Right kidney (tissue), 1 donor: ENCODE data around the gene PIP5K1B.
"Not testable (repeated sequence)": the region's sequence is repeated elsewhere in the genome, so short reads cannot be mapped to it uniquely, and the experiment has no call there.

Source experiments
- DNase-seq: peaks from one replicate; pipeline ENCODE4 v3.0.0-alpha.2; 2016

The PIP5K1B gene

DNA sequence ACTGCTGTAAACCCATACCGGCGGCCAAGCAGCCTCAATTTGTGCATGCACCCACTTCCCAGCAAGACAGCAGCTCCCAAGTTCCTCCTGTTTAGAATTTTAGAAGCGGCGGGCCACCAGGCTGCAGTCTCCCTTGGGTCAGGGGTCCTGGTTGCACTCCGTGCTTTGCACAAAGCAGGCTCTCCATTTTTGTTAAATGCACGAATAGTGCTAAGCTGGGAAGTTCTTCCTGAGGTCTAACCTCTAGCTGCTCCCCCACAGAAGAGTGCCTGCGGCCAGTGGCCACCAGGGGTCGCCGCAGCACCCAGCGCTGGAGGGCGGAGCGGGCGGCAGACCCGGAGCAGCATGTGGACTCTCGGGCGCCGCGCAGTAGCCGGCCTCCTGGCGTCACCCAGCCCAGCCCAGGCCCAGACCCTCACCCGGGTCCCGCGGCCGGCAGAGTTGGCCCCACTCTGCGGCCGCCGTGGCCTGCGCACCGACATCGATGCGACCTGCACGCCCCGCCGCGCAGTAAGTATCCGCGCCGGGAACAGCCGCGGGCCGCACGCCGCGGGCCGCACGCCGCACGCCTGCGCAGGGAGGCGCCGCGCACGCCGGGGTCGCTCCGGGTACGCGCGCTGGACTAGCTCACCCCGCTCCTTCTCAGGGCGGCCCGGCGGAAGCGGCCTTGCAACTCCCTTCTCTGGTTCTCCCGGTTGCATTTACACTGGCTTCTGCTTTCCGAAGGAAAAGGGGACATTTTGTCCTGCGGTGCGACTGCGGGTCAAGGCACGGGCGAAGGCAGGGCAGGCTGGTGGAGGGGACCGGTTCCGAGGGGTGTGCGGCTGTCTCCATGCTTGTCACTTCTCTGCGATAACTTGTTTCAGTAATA lies 330.6 kb downstream of the PIP5K1B start, which contains the start of gene FXN:
TSS of gene FXN (plus strand) at position 315 of the 871 bp plus-strand sequence. CDS start at position 346, 31 bp downstream.
- peak; percentile 99 for DNase-seq

DNA sequence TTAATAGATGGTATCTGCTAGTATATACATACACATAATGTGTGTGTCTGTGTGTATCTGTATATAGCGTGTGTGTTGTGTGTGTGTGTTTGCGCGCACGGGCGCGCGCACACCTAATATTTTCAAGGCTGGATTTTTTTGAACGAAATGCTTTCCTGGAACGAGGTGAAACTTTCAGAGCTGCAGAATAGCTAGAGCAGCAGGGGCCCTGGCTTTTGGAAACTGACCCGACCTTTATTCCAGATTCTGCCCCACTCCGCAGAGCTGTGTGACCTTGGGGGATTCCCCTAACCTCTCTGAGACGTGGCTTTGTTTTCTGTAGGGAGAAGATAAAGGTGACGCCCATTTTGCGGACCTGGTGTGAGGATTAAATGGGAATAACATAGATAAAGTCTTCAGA lies 331.3 kb downstream of the PIP5K1B start:
- DNase-seq, result no peak

GRCh38 chr9:69036799-69037198 lies 331.8 kb downstream of the PIP5K1B start:
- DNase-seq, result no peak

GRCh38 chr9:69040646-69041045 lies 335.6 kb downstream of the PIP5K1B start:
- DNase-seq, result no peak

DNA sequence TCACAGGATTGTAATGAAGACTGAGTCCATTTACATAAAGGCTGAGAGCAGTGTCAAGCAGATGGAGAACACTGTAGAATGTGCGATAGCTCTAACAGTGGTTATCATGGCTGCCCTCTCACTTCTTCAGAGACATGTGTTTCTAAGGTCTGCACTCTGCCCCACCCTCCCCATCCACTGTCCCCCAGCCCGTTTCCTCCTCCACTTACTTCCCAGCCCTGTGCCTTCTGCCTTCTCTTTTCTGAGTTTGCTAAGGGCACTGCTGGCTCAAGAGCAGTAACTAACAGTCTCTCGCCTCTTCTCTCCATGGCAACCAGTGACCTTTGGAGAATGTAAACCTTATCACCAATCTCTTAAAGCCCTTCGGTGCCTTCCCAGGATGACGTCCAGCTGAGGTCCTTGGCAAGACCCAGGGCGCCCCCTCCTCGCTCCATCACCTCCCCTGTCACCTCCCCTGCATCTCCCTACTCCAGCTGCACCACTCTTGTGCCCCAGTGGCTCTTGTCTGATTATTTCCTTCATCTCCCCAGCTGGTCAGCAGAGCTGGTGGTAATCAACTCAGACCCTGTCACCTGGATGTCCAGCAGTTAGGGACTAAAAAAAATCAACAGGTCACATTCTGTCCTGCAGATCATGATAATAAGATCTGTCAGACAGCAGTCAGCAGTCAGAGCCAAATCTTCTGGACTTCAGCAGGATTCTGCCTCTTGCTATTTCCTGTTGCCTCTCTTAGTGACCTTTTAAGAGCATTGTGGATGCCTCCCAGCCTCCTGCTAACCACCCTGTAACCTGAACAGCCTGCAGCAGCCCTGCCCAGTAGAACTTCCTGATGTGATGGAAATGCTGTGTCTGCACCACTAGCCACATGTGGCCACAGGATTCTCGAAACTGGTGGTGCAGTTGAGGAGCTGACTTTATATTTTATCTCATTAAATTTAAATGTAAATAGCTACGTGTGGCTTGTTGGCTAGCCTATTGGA lies 339.5 kb downstream of the PIP5K1B start:
- DNase-seq, result peak; percentile 24

DNA sequence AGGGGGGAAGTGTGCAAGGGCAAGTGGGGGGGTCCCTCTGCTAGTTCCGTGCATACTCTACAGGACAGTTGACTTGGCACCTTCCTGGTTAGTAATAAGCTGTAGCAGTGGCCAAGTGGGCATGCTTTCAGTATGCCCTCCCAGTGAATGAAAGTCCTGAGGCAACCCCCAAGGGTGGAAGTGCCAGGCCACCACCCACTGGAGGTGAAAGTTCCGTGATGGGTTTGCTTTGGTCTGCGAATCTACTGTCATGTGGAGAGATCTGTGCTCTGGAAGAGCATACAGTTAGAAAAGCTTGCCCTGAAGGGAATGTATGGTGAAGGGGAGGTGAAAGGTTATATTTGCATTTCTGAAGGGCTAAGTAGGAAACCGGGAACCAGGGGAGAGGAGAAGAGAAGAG lies 340.8 kb downstream of the PIP5K1B start:
- no peak for DNase-seq

DNA sequence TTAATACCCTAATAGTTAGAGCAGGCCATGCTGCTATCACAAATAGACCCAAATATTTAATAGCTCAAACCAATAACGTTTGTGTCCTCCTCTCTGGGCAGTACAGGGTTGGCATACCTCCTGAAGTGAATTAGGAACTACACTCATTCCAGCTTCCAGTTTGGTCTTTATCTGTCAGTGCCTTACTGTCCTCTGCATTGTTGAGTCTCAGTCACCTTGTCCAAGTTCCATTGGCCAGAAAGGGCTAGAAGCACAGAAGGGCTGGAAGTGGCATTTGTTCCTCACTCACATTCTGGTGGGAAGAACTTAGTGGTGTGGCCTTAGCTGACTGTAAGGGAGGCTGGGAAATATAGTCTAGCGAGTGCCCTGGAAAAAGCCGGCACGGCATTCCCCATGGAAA lies 341.7 kb downstream of the PIP5K1B start:
- no peak for DNase-seq

- DNase-seq, result no peak
Observed at GRCh38 chr9:69047371-69047770, 342.3 kb downstream of the PIP5K1B start.

DNA sequence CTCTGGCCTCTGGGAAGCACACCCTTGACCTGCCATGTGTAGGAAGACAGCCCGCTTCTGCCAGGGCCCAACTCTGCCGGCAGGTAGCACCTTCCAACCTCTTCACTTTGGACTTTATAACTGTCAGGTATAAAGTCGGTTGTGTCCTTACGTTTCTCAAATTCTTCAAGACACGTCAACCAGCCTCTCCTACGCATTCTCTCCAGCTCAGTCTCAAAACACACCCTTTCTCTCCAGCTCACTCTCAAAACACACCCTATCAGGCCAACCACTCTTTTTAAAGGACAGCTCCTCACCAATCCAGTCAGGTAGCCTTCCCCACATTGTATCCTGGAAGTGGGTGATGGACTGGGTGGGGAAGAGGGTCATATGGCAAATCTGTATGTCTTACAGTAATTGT lies 344.1 kb downstream of the PIP5K1B start:
- DNase-seq, result no peak

DNA sequence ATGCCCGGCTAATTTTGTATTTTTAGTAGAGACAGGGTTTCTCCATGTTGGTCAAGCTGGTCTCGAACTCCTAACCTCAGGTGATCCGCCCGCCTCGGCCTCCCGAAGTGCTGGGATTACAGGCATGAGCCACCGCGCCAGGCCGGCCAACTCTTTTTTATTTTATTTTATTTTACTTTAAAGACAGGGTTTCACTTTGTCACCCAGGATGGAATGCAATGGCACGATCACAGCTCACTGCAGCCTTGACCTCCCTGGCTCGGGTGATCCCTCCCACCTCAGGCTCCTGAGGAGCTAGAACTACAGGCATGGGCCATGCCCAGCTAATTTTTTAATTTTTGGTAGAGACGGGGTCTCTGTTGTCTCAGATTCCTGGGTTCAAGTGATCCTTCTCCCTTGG lies 345.9 kb downstream of the PIP5K1B start:
- not testable (repeated sequence) for DNase-seq

- no peak for DNase-seq
Observed at GRCh38 chr9:69054989-69055388, 349.9 kb downstream of the PIP5K1B start.

GRCh38 chr9:69056191-69056815 lies 351.3 kb downstream of the PIP5K1B start:
- DNase-seq, result no peak

DNA sequence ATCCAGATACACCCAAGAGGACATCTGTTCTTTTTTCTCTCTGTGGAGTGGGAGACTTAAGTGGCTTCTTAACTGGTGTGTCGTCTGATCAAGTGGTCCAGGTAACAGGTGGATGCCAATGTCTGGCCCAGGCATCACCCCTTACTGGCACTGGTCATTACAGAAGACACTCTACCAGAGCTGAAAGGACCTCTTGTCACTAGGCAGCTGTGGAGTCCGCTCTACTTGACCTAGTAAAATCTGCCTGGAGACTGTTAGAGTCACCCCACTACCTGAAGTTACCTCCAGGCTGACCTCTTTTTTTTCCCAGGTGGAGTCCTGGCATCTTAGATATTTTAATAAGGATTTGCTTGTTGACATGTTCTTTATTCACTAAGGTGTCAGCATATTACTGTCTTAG lies 353.1 kb downstream of the PIP5K1B start:
- DNase-seq, result no peak
